HFFc6 (cell line): ENCODE results near the gene DNASE2B. TPM values are rescaled to one million over a fixed set of nuclear protein-coding genes. Genes with fewer than 3 reads are reported as not detected.
"Not testable (repeated sequence)": the region's sequence is repeated elsewhere in the genome, so short reads cannot be mapped to it uniquely, and the experiment has no call there.

Source experiments
- DNase-seq: peaks from one replicate; pipeline ENCODE4 v3.0.0-alpha.2; 2018
- H3K27ac Mint-ChIP-seq: 2 replicates; pipeline ENCODE4 v1.8.0; 2020; ENCODE audit warnings: mild to moderate bottlenecking, mixed read lengths
- H3K27me3 Mint-ChIP-seq: 2 replicates; pipeline ENCODE4 v1.8.0; 2021; ENCODE audit warnings: mild to moderate bottlenecking, moderate library complexity, mixed read lengths; ENCODE audit not compliant: insufficient read depth
- H3K36me3 Mint-ChIP-seq: 2 replicates; pipeline ENCODE4 v1.8.0; 2021; ENCODE audit warnings: low read depth, mixed read lengths
- H3K4me1 Mint-ChIP-seq: 2 replicates; pipeline ENCODE4 v1.8.0; 2020; ENCODE audit warnings: low read depth, mixed read lengths
- H3K4me3 Mint-ChIP-seq: 2 replicates; pipeline ENCODE4 v1.8.0; 2020; ENCODE audit warnings: mild to moderate bottlenecking, moderate library complexity, mixed read lengths
- H3K9me3 Mint-ChIP-seq: 2 replicates; pipeline ENCODE4 v1.8.0; 2020; ENCODE audit warnings: mild to moderate bottlenecking, mixed read lengths
- total RNA-seq, 6 experiments: library from RNA; stranded (reverse); fragmentation: NEBNext Ultra II Directional; extraction: Animal tissue kit (Norgen Biotek cat#: 25700); gene quantifications; 2 replicates in 1 of 6; 3 replicates in 5 of 6; pipeline ENCODE4 v1.2.3, GENCODE V29; 2021
- TF ChIP-seq, protein P1 (sequence below): fragments of 200-600 bp; sonication (generic); IDR thresholded peaks from 2 replicates; pipeline ENCODE4 v1.5.0; 2021; ENCODE audit warnings: antibody characterized with exemption, mild to moderate bottlenecking

DNASE2B gene
- total RNA-seq, 6 experiments from 2014 or later, result not detected

GRCh38 chr1:84434801-84435549 is 36.7 kb downstream of the DNASE2B start:
- no peaks in the 10 kb centered on the region for H3K27me3 Mint-ChIP-seq
- TF ChIP-seq, protein P1, sequence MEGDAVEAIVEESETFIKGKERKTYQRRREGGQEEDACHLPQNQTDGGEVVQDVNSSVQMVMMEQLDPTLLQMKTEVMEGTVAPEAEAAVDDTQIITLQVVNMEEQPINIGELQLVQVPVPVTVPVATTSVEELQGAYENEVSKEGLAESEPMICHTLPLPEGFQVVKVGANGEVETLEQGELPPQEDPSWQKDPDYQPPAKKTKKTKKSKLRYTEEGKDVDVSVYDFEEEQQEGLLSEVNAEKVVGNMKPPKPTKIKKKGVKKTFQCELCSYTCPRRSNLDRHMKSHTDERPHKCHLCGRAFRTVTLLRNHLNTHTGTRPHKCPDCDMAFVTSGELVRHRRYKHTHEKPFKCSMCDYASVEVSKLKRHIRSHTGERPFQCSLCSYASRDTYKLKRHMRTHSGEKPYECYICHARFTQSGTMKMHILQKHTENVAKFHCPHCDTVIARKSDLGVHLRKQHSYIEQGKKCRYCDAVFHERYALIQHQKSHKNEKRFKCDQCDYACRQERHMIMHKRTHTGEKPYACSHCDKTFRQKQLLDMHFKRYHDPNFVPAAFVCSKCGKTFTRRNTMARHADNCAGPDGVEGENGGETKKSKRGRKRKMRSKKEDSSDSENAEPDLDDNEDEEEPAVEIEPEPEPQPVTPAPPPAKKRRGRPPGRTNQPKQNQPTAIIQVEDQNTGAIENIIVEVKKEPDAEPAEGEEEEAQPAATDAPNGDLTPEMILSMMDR, result no peak
- no peaks in the 10 kb centered on the region; the same call in none of the 2 replicates for H3K4me1 Mint-ChIP-seq
- peaks cover 8% of the 10 kb centered on the region for H3K9me3 Mint-ChIP-seq
- no peak overlapping the region for H3K4me3 Mint-ChIP-seq
- H3K36me3 Mint-ChIP-seq, result peaks cover 6% of the 10 kb centered on the region
- H3K27ac Mint-ChIP-seq, result no peak overlapping the region
- DNase-seq, result no peak

DNA sequence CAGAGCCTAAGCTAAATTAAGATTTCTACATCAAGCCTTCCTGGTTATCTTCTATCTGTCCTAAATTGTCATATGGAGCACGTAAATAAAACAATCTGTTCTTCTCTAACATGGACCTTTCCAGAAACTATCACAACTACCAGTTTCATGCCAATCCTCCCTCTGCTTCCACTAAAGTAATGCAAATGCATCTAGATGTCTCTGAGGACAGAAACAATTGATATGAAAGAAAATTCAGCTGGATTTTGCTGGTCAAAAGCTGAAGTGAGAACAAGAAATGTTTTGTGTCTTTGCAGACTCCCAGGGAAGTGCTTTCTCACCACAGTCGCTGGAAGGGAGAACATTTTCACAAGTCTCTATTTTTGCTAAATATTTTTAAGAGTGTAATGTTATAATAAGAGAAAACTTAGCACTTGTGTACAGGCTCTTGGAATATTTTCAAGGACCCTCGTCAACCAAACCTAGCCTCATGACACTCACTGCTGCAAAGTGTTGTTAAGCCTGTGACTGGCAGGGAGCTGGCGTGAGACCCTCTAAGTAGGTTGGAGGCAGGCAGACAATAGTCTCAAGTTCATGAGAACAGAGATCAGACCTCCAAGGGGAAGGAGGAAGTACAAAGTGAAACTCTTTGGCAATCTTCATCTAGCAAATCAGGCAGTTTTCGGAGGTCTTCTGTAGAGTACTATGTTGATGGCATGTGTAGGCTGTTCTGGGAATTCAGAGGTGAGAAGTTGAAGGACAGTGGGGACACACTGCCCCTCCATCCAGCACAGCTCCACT is 38.8 kb downstream of the DNASE2B start:
- Mint-ChIP-seq H3K36me3 (no peaks in the 10 kb centered on the region), H3K4me3 (no peak overlapping the region), H3K27ac (0 out of 2 replicates have a peak overlapping the region, but pooled peaks have one; percentile 9), H3K27me3 (no peaks in the 10 kb centered on the region), H3K9me3 (no peaks in the 10 kb centered on the region), H3K4me1 (peaks cover 4% of the 10 kb centered on the region)
- DNase-seq, result no peak
- TF ChIP-seq, protein P1, result no peak

DNA sequence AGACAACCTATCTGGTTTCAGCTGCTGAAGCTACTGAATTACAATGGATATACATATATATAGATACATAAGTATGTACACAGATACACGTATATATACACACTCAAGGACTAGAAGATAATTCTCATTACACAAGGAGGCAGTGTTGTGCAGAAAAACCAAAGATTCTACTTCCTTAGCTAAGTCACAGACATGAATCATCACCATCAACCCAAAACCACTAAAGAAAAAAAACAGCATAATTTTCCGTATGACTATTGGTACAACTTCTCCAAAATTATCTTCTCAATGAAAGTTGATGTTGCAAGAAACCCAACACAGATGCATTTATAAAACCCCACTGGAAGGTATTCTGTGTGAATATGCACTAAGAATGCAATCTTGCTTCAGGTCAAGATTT is 44.0 kb downstream of the DNASE2B start:
- TF ChIP-seq, protein P1, result peak; percentile 82
- Mint-ChIP-seq H3K4me1 (peaks cover 16% of the 10 kb centered on the region), H3K36me3 (peaks cover 8% of the 10 kb centered on the region; the same call in 1 of the 2 replicates), H3K27me3 (no peaks in the 10 kb centered on the region), H3K4me3 (no peak overlapping the region), H3K9me3 (peaks cover 5% of the 10 kb centered on the region), H3K27ac (no peak overlapping the region)
- DNase-seq, result peak; percentile 88

DNA sequence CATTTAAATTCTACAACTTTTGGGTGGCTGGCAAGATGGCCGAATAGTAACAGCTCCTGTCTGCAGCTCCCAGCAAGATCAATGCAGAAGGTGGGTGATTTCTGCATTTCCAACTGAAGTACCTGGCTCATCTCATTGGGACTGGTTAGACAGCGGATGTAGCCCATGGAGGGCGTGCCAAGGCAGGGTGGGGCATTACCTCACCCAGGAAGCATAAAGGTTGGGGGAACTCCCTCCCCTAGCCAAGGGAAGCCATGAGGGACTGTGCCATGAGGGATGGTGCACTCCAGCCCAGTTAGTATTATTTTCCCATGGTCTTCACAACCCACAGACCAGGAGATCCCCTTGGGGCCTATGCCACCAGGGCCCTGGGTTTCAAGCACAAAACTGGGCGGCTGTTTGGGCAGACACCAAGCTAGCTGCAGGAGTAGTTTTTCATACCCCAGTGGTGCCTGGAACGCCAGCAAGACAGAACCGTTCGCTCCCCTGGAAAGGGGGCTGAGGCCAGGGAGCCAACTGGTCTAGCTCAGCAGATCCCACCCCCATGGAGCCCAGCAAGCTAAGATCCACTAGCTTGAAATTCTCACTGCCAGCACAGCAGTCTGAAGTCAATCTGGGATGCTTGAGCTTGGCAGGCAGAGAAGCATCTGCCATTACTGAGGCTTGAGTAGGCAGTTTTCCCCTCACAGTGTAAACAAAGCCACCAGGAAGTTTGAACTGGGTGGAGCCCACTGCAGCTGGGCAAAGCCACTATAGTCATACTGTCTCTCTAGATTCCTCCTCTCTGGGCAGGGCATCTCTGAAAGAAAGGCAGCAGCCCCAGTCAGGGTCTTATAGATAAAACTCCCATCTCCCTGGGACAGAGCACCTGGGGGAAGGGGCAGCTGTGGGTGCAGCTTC is 44.7 kb downstream of the DNASE2B start:
- H3K4me3 Mint-ChIP-seq, H3K27ac Mint-ChIP-seq, H3K36me3 Mint-ChIP-seq, DNase-seq, H3K9me3 Mint-ChIP-seq, H3K27me3 Mint-ChIP-seq: not testable (repeated sequence)
- H3K4me1 Mint-ChIP-seq, result peaks cover 16% of the 10 kb centered on the region

DNA sequence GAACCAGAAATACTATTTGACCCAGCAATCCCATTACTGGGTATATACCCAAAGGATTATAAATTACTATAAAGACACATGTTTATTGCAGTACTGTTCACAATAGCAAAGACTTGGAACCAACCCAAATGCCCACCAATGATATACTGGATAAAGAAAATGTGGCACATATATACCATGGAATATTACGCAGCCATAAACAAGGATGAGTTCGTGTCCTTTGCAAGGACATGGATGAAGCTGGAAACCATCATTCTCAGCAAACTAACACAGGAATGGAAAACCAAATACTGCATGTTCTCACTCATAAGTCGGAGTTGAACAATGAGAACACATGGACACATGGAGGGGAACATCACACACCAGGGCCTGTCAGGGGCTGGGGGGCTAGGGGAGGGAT is 50.4 kb downstream of the DNASE2B start:
- H3K27me3 Mint-ChIP-seq, DNase-seq, H3K36me3 Mint-ChIP-seq, H3K9me3 Mint-ChIP-seq, H3K27ac Mint-ChIP-seq, H3K4me3 Mint-ChIP-seq, H3K4me1 Mint-ChIP-seq: not testable (repeated sequence)

- Mint-ChIP-seq H3K27me3 (peaks cover 7% of the 10 kb centered on the region), H3K9me3 (peaks cover under 1% of the 10 kb centered on the region)
- DNase-seq, result no peak
These were observed 52.6 kb downstream of the DNASE2B start for GRCh38 chr1:84450910-84451309.

More at GRCh38 chr1:84450910-84451309, 52.6 kb downstream of the DNASE2B start:
- TF ChIP-seq, protein P1, result no peak
- H3K4me3 Mint-ChIP-seq, result no peak overlapping the region
- H3K27ac Mint-ChIP-seq, result no peak overlapping the region
- H3K36me3 Mint-ChIP-seq, result peaks cover 4% of the 10 kb centered on the region; the same call in 1 of the 2 replicates
- H3K4me1 Mint-ChIP-seq, result peaks cover 7% of the 10 kb centered on the region
